Peyer's patch (tissue), 4 donors: ENCODE results near the gene PRKAG3.

Experiments used
- CTCF ChIP-seq, 6 experiments: fragments of 450-650 bp in 4 of 6; fragments of 200-600 bp in 2 of 6; sonication (generic) in 1 of 6; IDR thresholded peaks; one replicate each; pipeline ENCODE4 v1.5.1; 2017 to 2019; ENCODE audit warnings: antibody characterized with exemption in 6 of 6, mild to moderate bottlenecking in 3 of 6, moderate library complexity in 1 of 6
- POLR2A ChIP-seq, 2 donors: fragments of 450-650 bp; IDR thresholded peaks; one replicate each; pipeline ENCODE4 v1.5.1; 2017; ENCODE audit warnings: antibody characterized with exemption in 2 of 2, mild to moderate bottlenecking in 2 of 2, moderate library complexity in 2 of 2

- TF ChIP-seq CTCF (IDR thresholded peaks at IDR 0.05) = no peak
- TF ChIP-seq POLR2A (IDR thresholded peaks at IDR 0.05) = no peak
These were observed 40.0 kb upstream of the PRKAG3 start for GRCh38 chr2:218871345-218872302.
